Peyer's patch (tissue), 4 donors: ENCODE data around the gene ZNF813.

Experiments used
- CTCF ChIP-seq, 6 experiments: fragments of 450-650 bp in 4 of 6; fragments of 200-600 bp in 2 of 6; sonication (generic) in 1 of 6; IDR thresholded peaks; one replicate each; pipeline ENCODE4 v1.5.1; 2017 to 2019; ENCODE audit warnings: antibody characterized with exemption in 6 of 6, mild to moderate bottlenecking in 3 of 6, moderate library complexity in 1 of 6
- POLR2A ChIP-seq, 2 donors: fragments of 450-650 bp; IDR thresholded peaks; one replicate each; pipeline ENCODE4 v1.5.1; 2017; ENCODE audit warnings: antibody characterized with exemption in 2 of 2, mild to moderate bottlenecking in 2 of 2, moderate library complexity in 2 of 2

- TF ChIP-seq CTCF (IDR thresholded peaks at IDR 0.05): no peak
- no peak for TF ChIP-seq POLR2A (IDR thresholded peaks at IDR 0.05)
Measured at GRCh38 chr19:53462861-53463260, 4.7 kb upstream of the ZNF813 start.
